Tibial nerve (tissue), 4 donors: ENCODE results near the gene FAM98B. TPM values are rescaled to one million over a fixed set of nuclear protein-coding genes. Genes with fewer than 3 reads are reported as not detected.

Source experiments
- DNase-seq, 2 donors: peaks; one replicate each; pipeline ENCODE4 v3.0.0-alpha.2; 2019; ENCODE audit warnings: low spot score in 2 of 2
- H3K27ac ChIP-seq, 4 donors: fragments of 200-600 bp; sonication (generic) in 3 of 4; one replicate each; pipeline ENCODE4 v1.5.1; 2017 to 2019; ENCODE audit warnings: mild to moderate bottlenecking in 1 of 4
- H3K27me3 ChIP-seq, 2 donors: fragments of 200-600 bp; sonication (generic) in 1 of 2; one replicate each; pipeline versions ENCODE4 v1.5.1 to v1.6.0; 2017 to 2019
- H3K36me3 ChIP-seq, 3 donors: fragments of 200-600 bp; sonication (generic); one replicate each; pipeline ENCODE4 v1.5.1; 2018 to 2019
- H3K4me1 ChIP-seq, 4 donors: fragments of 200-600 bp; sonication (generic) in 3 of 4; one replicate each; pipeline ENCODE4 v1.5.1; 2017 to 2019
- H3K4me3 ChIP-seq, 4 donors: fragments of 200-600 bp; sonication (generic) in 3 of 4; one replicate each; pipeline ENCODE4 v1.5.1; 2017 to 2019; ENCODE audit warnings: mild to moderate bottlenecking in 1 of 4, moderate library complexity in 1 of 4
- H3K9me3 ChIP-seq, 4 donors: fragments of 200-600 bp; sonication (generic) in 3 of 4; one replicate each; pipeline ENCODE4 v1.5.1; 2017 to 2019
- EP300 ChIP-seq, 2 donors: sonication (generic); formaldehyde crosslinking; IDR thresholded peaks; one replicate each; pipeline ENCODE4 v1.6.1; 2017; ENCODE audit warnings: antibody characterized with exemption in 2 of 2, mild to moderate bottlenecking in 1 of 2
- POLR2A ChIP-seq, 2 donors: fragments of 450-650 bp; IDR thresholded peaks; one replicate each; pipeline ENCODE4 v1.6.1; 2017; ENCODE audit warnings: antibody characterized with exemption in 2 of 2, mild to moderate bottlenecking in 2 of 2, moderate library complexity in 2 of 2
- WGBS, 2 donors: methylation state at CpG; one replicate each; pipeline ENCODE4 v1.1.5; 2018; 5-methylcytosine and 5-hydroxymethylcytosine counted together
- total RNA-seq, 4 donors: library from RNA; depleted of rRNA; stranded (reverse); fragments of >200 nt; gene quantifications; one replicate each; pipeline ENCODE4 v1.1.0, GENCODE V29; 2016
- TF ChIP-seq, protein P1 (sequence below), 5 experiments: fragments of 200-600 bp in 3 of 5; fragments of 450-650 bp in 2 of 5; sonication (generic) in 3 of 5; IDR thresholded peaks; one replicate each; pipeline ENCODE4 v1.5.1; 2016 to 2019; ENCODE audit warnings: antibody characterized with exemption in 5 of 5, mild to moderate bottlenecking in 3 of 5, moderate library complexity in 2 of 5

Gene FAM98B
- total RNA-seq, 4 donors from 2014 or later = 7.3 to 17.5 (median 10.9) TPM

DNA sequence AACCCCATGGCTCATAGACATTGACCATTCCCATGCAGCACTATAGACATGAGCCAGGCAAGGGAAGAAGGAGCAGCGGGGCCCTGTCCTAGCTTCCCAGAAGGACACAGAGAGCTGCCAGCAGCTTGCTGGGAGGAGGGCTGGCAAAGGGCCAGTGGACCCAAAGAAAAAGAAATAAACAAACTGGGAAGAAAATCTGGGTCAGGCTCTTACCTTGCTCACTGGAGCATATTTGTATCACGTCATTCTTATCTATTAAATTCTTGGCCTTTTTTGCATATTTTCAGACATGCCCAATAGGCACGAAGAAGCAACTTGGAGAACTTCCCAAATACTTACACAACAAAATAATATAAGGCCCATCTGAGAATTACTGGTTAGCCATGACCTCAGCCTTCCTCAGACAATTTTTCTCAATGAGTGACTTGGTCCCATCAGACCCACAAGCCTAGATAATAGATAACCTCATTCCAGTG is 82.3 kb downstream of the FAM98B start:
- no peak overlapping the region for H3K27ac ChIP-seq
- TF ChIP-seq POLR2A (IDR thresholded peaks at IDR 0.05) = no peak
- TF ChIP-seq, protein P1, sequence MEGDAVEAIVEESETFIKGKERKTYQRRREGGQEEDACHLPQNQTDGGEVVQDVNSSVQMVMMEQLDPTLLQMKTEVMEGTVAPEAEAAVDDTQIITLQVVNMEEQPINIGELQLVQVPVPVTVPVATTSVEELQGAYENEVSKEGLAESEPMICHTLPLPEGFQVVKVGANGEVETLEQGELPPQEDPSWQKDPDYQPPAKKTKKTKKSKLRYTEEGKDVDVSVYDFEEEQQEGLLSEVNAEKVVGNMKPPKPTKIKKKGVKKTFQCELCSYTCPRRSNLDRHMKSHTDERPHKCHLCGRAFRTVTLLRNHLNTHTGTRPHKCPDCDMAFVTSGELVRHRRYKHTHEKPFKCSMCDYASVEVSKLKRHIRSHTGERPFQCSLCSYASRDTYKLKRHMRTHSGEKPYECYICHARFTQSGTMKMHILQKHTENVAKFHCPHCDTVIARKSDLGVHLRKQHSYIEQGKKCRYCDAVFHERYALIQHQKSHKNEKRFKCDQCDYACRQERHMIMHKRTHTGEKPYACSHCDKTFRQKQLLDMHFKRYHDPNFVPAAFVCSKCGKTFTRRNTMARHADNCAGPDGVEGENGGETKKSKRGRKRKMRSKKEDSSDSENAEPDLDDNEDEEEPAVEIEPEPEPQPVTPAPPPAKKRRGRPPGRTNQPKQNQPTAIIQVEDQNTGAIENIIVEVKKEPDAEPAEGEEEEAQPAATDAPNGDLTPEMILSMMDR (IDR thresholded peaks at IDR 0.05) = no peak
- TF ChIP-seq EP300 (IDR thresholded peaks at IDR 0.05) = no peak
- WGBS, 2 donors = 35 to 47% methylated on average over 3 of the region's 3 CpGs
- H3K27me3 ChIP-seq = no peaks in the 10 kb centered on the region
- no peak for DNase-seq
- H3K9me3 ChIP-seq = no peaks in the 10 kb centered on the region
- no peaks in the 10 kb centered on the region for H3K4me1 ChIP-seq
- no peak overlapping the region for H3K4me3 ChIP-seq
- no peaks in the 10 kb centered on the region for H3K36me3 ChIP-seq

Other genes with a start within 250 kb of the FAM98B start
- gene SPRED1, start 201.3 kb upstream of the FAM98B start, total RNA-seq = 10 to 100 TPM; 20.4 to 35.0 (median 29.0) TPM
- 1 to 10 TPM in 2 of 4 donors, under 1 TPM in 2; 0.22 to 2.1 (median 1.3) TPM for gene RASGRP1, start 110.7 kb downstream of the FAM98B start, total RNA-seq